CD4-positive, alpha-beta T cell (primary cell): ENCODE data around the gene CD34. TPM values are rescaled to one million over a fixed set of nuclear protein-coding genes. Genes with fewer than 3 reads are reported as not detected.

Experiments
- ATAC-seq: fragments of 200-7000 bp; cut with Tn5 transposase; one replicate; pipeline ENCODE4 v1.10.0; 2022; ENCODE audit warnings: mild to moderate bottlenecking; ENCODE audit not compliant: poor library complexity
- CTCF ChIA-PET: fragments of 350-600 bp; sonication (Branson Sonifier 250); formaldehyde crosslinking; loops from one replicate; lab custom pipeline; 2021; ENCODE audit warnings: antibody characterized with exemption, inconsistent platforms; lab: Charles Lee
- POLR2A ChIA-PET: fragments of 350-600 bp; sonication (Branson Sonifier 250); formaldehyde crosslinking; loops from one replicate; lab custom pipeline; 2021; ENCODE audit warnings: antibody characterized with exemption, inconsistent platforms; lab: Charles Lee
- DNase-seq, 14 experiments: peaks; one replicate each; pipeline ENCODE4 v3.0.0-alpha.2; 2013 to 2020; ENCODE audit warnings: mixed read lengths in 2 of 14
- H3K27ac ChIP-seq, 2 donors: one replicate each; pipeline versions ENCODE4 v1.5.1 to v1.7.0; 2013; ENCODE audit warnings: low read length in 2 of 2, low read depth in 1 of 2, mild to moderate bottlenecking in 1 of 2
- H3K27me3 ChIP-seq, 2 experiments: 1 replicate in 1 of 2; 2 replicates in 1 of 2; pipeline versions ENCODE4 v1.6.1 to v1.7.0; 2013; ENCODE audit warnings: low read length in 2 of 2, control low read depth in 1 of 2, mild to moderate bottlenecking in 1 of 2, moderate library complexity in 1 of 2; ENCODE audit not compliant: insufficient read depth in 2 of 2, control insufficient read depth in 1 of 2
- H3K36me3 ChIP-seq: one replicate; pipeline ENCODE4 v1.6.1; 2013; ENCODE audit warnings: low read length, control low read depth; ENCODE audit not compliant: insufficient read depth
- H3K4me1 ChIP-seq: one replicate; pipeline ENCODE4 v1.6.1; 2013; ENCODE audit warnings: low read length, control low read depth; ENCODE audit not compliant: insufficient read depth
- H3K4me3 ChIP-seq: one replicate; pipeline ENCODE4 v1.5.1; 2013; ENCODE audit warnings: mild to moderate bottlenecking, low read length, moderate library complexity
- H3K9me3 ChIP-seq, 2 experiments: 1 replicate in 1 of 2; 2 replicates in 1 of 2; pipeline versions ENCODE4 v1.6.1 to v1.7.0; 2013; ENCODE audit warnings: low read length in 2 of 2, mild to moderate bottlenecking in 2 of 2, control low read depth in 1 of 2, moderate library complexity in 1 of 2; ENCODE audit not compliant: control insufficient read depth in 1 of 2, insufficient read depth in 1 of 2
- H3K27ac Mint-ChIP-seq: one replicate; pipeline ENCODE4 v1.8.0; 2020; ENCODE audit warnings: mixed read lengths
- H3K27me3 Mint-ChIP-seq: one replicate; pipeline ENCODE4 v1.8.0; 2021; ENCODE audit warnings: mixed read lengths
- H3K36me3 Mint-ChIP-seq: one replicate; pipeline ENCODE4 v1.8.0; 2021; ENCODE audit warnings: low read depth, mixed read lengths
- H3K4me1 Mint-ChIP-seq: one replicate; pipeline ENCODE4 v1.8.0; 2021; ENCODE audit warnings: low read depth, mixed read lengths
- H3K4me3 Mint-ChIP-seq: one replicate; pipeline ENCODE4 v1.8.0; 2020; ENCODE audit warnings: mild to moderate bottlenecking, mixed read lengths
- H3K9me3 Mint-ChIP-seq: one replicate; pipeline ENCODE4 v1.8.0; 2020; ENCODE audit warnings: mixed read lengths
- intact Hi-C, 2 experiments: fragments of 100-400 bp; cut with DNase I in 1 of 2; cut with micrococcal nuclease in 1 of 2; formaldehyde crosslinking; loops; one replicate each; pipeline versions ENCODE4 v1.15.1 to v1.9.0; 2023 to 2025; cut with DNase I, micrococcal nuclease
- total RNA-seq, 174 experiments: library from RNA in 2 of 174; stranded (reverse) in 2 of 174; gene quantifications; one replicate each; pipeline ENCODE4 v1.2.3 and lab custom pipeline; 2021 to 2026
- TF ChIP-seq, protein P1 (sequence below): fragments of 200-600 bp; IDR thresholded peaks from one replicate; pipeline ENCODE4 v1.8.0; 2022; ENCODE audit warnings: antibody characterized with exemption, mild to moderate bottlenecking

CD34 gene
- total RNA-seq, 2 experiments from 2014 or later: not detected

DNA sequence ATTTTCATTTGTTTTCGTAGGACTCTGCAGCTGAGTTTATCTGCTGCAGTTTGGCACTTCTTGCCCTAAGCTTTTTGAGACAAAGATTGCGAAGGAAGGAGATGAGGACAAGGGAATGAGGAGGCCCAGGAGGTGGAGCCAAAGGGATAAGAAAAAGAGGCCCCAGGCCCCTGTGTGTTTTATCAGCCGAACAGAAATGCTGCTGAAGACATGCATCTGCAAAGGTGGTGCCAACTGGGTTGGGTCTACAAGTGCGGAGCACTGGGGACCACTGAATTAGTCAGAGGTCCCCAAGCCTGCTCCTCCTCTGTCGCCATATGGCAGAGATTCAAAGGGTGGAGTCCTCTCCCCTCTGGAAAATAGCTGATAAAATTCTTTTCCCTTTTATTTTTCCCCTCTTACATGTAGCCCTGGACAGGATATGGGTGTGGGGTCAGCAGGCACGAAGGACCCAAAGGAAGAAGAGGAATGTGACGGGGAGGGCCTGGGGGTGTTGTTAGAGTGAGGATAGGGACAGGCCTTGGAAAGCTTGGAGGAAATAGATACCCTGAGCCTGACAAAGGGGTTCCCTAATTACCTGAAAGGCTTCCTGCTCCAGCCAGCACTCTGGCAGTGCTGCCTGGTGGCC lies 2.7 kb downstream of the CD34 start:
- Histone ChIP-seq H3K9me3 (no peaks in the 10 kb centered on the region), H3K27ac (no peak overlapping the region), H3K4me3 (no peak overlapping the region), H3K27me3 (peaks cover 37 to 38% of the 10 kb centered on the region in 2 experiments), H3K36me3 (no peaks in the 10 kb centered on the region), H3K4me1 (peaks cover 9% of the 10 kb centered on the region)
- TF ChIP-seq, protein P1, sequence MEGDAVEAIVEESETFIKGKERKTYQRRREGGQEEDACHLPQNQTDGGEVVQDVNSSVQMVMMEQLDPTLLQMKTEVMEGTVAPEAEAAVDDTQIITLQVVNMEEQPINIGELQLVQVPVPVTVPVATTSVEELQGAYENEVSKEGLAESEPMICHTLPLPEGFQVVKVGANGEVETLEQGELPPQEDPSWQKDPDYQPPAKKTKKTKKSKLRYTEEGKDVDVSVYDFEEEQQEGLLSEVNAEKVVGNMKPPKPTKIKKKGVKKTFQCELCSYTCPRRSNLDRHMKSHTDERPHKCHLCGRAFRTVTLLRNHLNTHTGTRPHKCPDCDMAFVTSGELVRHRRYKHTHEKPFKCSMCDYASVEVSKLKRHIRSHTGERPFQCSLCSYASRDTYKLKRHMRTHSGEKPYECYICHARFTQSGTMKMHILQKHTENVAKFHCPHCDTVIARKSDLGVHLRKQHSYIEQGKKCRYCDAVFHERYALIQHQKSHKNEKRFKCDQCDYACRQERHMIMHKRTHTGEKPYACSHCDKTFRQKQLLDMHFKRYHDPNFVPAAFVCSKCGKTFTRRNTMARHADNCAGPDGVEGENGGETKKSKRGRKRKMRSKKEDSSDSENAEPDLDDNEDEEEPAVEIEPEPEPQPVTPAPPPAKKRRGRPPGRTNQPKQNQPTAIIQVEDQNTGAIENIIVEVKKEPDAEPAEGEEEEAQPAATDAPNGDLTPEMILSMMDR: no peak
- no peak for DNase-seq
- H3K4me1 Mint-ChIP-seq: peaks cover 17% of the 10 kb centered on the region
- no peaks in the 10 kb centered on the region for H3K9me3 Mint-ChIP-seq
- H3K4me3 Mint-ChIP-seq: no peak overlapping the region
- ATAC-seq: no peak
- H3K27ac Mint-ChIP-seq: no peak overlapping the region
- no peaks in the 10 kb centered on the region for H3K36me3 Mint-ChIP-seq
- ChIA-PET CTCF (no interaction called here), POLR2A (no interaction called here)
- H3K27me3 Mint-ChIP-seq: peaks cover 59% of the 10 kb centered on the region
- intact Hi-C loops: no loop called here

DNA sequence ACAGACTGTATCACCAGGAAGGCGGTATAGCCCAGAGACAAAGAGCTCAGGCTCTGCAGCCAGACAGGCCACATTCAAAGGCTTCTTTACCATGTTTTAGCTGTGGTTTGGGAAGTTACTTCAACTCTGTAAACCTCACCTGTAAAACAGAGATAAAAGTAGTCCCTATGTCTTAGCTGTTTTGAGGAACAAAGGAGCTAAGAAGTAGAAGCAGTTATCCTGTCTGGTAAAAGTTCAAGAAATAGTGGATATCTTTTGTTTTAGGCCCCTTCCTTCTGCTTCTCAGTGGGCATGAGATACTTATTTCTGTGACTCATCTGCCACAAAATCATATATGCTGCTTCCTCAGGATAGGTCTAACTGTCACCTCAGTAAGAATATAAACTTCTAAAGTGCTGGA lies 6.5 kb downstream of the CD34 start:
- no peaks in the 10 kb centered on the region for H3K9me3 ChIP-seq
- no peaks in the 10 kb centered on the region for H3K4me1 Mint-ChIP-seq
- DNase-seq (no peak), ATAC-seq (no peak)
- no peaks in the 10 kb centered on the region for H3K4me1 ChIP-seq
- no peak overlapping the region for H3K4me3 ChIP-seq
- ChIA-PET CTCF (no interaction called here), POLR2A (no interaction called here)
- no peak overlapping the region for H3K27ac Mint-ChIP-seq
- no peaks in the 10 kb centered on the region for H3K36me3 ChIP-seq
- H3K27me3 ChIP-seq: peaks cover 1 to 3% of the 10 kb centered on the region in 2 experiments
- peaks cover 21% of the 10 kb centered on the region for H3K27me3 Mint-ChIP-seq
- intact Hi-C loops: no loop called here
- TF ChIP-seq, protein P1: no peak
- no peaks in the 10 kb centered on the region for H3K9me3 Mint-ChIP-seq
- H3K36me3 Mint-ChIP-seq: no peaks in the 10 kb centered on the region
- no peak overlapping the region for H3K4me3 Mint-ChIP-seq
- no peak overlapping the region for H3K27ac ChIP-seq

DNA sequence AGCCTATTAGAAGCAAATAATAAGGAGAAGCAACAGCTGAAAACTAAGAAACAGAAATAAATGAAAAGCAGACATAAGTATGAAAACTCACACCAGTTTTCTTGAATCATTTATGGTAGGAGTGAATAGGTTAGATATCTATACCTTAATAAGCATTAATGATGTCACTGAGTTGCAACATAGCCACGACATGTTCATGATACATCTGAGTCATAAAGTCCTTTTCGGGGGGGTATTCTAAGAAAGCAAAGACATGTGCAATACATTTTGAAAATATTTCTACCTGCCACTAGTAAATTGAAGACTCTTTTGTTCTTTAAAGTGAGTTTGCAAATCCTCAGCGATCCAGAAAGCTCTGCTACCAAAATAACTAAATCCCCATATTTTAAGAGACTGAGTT lies 7.2 kb downstream of the CD34 start:
- H3K9me3 ChIP-seq: no peaks in the 10 kb centered on the region
- no peak for DNase-seq
- ATAC-seq: no peak

More for the DNA sequence above, 7.2 kb downstream of the CD34 start:
- no peaks in the 10 kb centered on the region for H3K36me3 Mint-ChIP-seq
- peaks cover 0 to 3% of the 10 kb centered on the region in 2 experiments for H3K27me3 ChIP-seq
- ChIA-PET CTCF (no interaction called here), POLR2A (no interaction called here)
- H3K9me3 Mint-ChIP-seq: no peaks in the 10 kb centered on the region
- no peaks in the 10 kb centered on the region for H3K4me1 Mint-ChIP-seq
- H3K4me1 ChIP-seq: no peaks in the 10 kb centered on the region
- no peak overlapping the region for H3K27ac Mint-ChIP-seq
- peaks cover 15% of the 10 kb centered on the region for H3K27me3 Mint-ChIP-seq
- intact Hi-C loops: no loop called here
- no peak overlapping the region for H3K27ac ChIP-seq
- no peaks in the 10 kb centered on the region for H3K36me3 ChIP-seq
- H3K4me3 Mint-ChIP-seq: no peak overlapping the region
- TF ChIP-seq, protein P1: no peak
- no peak overlapping the region for H3K4me3 ChIP-seq
